Effector CD8-positive, alpha-beta T cell (primary cell): Measurements from ENCODE around the gene SLC25A18.
"Not testable (repeated sequence)": the region's sequence is repeated elsewhere in the genome, so short reads cannot be mapped to it uniquely, and the experiment has no call there.

Experiments
- DNase-seq: peaks from one replicate; lab custom pipeline; 2025; lab: John Stamatoyannopoulos, UW

The SLC25A18 gene

GRCh38 chr22:17607891-17608521 is 44.7 kb downstream of the SLC25A18 start:
- no peak for DNase-seq

GRCh38 chr22:17612057-17612456 is 48.8 kb downstream of the SLC25A18 start:
- no peak for DNase-seq

- DNase-seq: no peak
Measured at GRCh38 chr22:17613280-17613679, 50.0 kb downstream of the SLC25A18 start.

GRCh38 chr22:17627961-17628405 is 64.7 kb downstream of the SLC25A18 start:
- no peak for DNase-seq

- DNase-seq: peak; percentile 91
Measured at GRCh38 chr22:17628406-17629172, 65.3 kb downstream of the SLC25A18 start, which contains the start of gene ATP6V1E1. ATP6V1E1 (minus strand) TSS chr22:17628749; CDS start chr22:17628635, 114 bp downstream.

- DNase-seq: no peak
Measured at GRCh38 chr22:17629173-17629489, 65.8 kb downstream of the SLC25A18 start.

- DNase-seq: no peak
Measured at GRCh38 chr22:17629641-17630040, 66.3 kb downstream of the SLC25A18 start.

GRCh38 chr22:17631076-17631565 is 67.8 kb downstream of the SLC25A18 start:
- DNase-seq: no peak

- DNase-seq: no peak
Measured at GRCh38 chr22:17633217-17633997, 70.1 kb downstream of the SLC25A18 start.

GRCh38 chr22:17633998-17634323 is 70.7 kb downstream of the SLC25A18 start:
- no peak for DNase-seq

- no peak for DNase-seq
Measured at GRCh38 chr22:17634696-17635095, 71.4 kb downstream of the SLC25A18 start.

- not testable (repeated sequence) for DNase-seq
Measured at GRCh38 chr22:17636850-17637249, 73.6 kb downstream of the SLC25A18 start.

- no peak for DNase-seq
Measured at GRCh38 chr22:17637490-17638181, 74.3 kb downstream of the SLC25A18 start.

- no peak for DNase-seq
Measured at GRCh38 chr22:17638182-17638431, 74.8 kb downstream of the SLC25A18 start.

- peak; percentile 78 for DNase-seq
Measured at GRCh38 chr22:17638432-17639246, 75.3 kb downstream of the SLC25A18 start, which contains the start of gene BCL2L13. BCL2L13 (plus strand) TSS chr22:17638757; CDS start chr22:17655712, 16,955 bp downstream.

GRCh38 chr22:17639247-17639741 is 76.0 kb downstream of the SLC25A18 start:
- no peak for DNase-seq
